Measurements from ENCODE around the gene GNG12.
"Not testable (repeated sequence)": the region's sequence is repeated elsewhere in the genome, so short reads cannot be mapped to it uniquely, and the experiment has no call there.

GNG12 gene

DNA sequence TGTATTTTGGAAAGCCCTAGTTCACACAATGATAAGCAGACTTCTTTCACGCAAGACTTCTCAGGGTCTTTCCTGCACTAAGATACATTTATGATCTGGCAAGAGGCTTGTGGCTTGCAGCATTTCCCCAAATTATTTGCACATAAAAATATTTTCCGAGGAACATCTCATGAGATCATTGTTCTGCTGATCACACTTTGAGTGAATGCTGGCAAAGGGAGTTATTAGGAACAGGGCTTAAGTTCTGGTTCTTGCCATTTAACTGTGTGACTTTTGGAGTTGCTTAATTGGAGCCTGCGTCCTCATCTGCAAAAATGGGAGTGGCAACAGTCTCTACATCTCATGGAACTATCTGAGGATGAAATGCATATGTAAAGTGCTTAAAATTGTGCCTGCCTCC lies 98.1 kb downstream of the GNG12 start:
- DNase-seq (ENCODE audit: low read depth in 2 of 3, low spot score in 2 of 3) = no peak

DNA sequence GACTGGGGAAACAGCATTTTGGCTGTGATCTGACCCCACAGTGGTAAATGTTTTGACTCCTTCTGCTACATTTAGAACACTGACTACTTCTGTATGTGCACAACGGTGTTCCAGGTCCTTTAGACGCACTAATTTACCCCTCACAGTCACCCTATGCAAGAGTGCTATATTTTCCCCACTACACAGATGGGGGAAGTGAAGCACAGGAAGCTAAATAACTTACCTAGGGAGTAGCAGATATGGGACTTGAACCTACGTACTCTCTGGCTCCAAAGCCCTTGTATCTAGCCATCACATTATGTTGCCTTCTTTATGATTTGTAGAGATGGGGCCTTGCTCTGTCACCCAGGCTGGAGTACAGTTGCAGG lies 99.0 kb downstream of the GNG12 start:
- no peak for DNase-seq (ENCODE audit: low read depth in 2 of 3, low spot score in 2 of 3)

DNA sequence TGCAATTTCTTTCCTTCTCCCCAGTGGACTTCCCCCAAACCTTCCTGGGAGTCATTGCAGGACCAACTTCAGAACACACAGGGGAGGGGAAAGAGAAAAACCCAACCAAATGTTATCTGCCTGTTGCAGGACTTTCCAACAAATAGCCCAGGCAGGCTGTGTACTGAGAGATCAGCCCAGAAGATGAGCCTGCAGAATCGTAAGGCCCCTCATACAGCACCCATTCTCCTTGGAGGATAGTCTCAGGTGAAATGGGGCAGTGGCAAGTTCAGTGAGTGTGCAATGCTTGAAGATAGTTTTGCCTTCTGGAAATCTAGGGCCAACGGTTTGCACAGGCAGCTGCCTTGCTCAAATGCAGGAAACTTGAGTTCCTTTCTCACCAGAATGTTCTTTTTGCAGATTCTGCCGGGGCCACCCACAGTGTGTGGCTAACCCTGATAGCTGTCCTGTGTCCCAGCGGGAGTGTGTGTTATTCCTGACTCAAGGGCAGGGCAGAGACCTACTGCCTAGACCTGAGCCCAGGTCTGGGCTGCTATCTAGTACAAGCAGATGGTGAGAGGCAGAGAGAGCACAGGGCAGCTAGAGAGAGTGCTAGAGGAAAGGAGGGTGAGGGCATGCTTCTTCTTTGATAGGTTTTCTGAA lies 99.5 kb downstream of the GNG12 start:
- no peak for DNase-seq (ENCODE audit: low read depth in 2 of 3, low spot score in 2 of 3)

DNA sequence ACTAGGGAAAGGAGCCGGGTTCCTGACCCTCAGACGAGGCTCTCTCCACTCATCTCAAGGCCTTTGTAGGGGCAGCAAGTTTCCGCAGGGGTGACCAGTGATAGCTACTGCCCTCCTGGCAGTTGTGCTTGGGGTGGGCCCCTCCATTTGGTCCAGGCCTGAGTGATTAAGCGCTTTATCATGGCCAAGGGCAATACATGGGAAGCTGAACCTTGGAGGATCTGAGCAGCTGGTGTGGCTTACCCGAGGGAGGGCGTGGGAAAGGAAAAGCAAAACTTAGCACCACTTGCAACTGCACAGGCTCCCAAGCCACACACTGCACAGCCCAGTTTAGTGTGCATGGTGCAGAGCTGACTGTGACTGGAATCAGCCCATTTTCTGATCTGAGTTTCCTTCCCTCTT lies 100.5 kb downstream of the GNG12 start:
- no peak for DNase-seq (ENCODE audit: low read depth in 2 of 3, low spot score in 2 of 3)

DNA sequence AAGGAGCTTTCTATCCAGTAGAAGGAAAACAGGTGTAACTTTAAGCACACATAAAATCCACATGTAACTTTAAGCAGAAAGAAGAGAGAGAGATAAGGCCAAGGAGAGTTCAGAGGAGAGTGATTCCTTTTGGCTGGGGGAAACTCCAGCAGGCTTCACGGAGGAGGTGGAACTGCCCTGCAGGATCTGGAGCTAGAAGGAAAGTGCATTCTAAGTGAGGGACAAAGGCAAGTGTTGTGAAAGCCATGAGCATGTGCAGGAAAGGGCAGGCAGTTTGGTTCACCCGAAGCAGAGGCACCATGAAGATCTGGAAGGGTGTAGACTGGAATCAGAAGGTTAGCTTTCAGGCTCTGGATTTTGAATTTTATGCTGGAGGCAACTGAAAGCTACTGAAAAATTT lies 101.9 kb downstream of the GNG12 start:
- no peak for DNase-seq (ENCODE audit: low read depth in 2 of 3, low spot score in 2 of 3)

DNA sequence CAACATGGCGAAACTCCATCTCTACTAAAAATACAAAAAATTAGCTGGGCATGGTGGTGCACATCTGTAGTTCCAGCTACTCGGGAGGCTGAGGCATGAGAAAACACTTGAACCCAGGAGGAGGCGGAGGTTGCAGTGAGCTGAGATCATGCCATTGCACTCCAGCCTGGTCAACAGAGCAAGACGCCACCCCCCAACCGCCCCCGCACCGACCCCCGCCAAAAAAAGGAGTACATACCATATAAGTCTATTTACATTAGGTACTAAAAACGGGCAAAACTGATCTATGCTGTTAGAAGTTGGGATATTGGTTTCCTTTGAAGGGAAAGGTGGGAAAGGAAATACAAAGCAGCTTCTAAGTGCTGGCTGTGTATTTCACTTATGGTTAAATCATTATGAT lies 103.0 kb downstream of the GNG12 start:
- DNase-seq (ENCODE audit: low read depth in 2 of 3, low spot score in 2 of 3) = not testable (repeated sequence)

DNA sequence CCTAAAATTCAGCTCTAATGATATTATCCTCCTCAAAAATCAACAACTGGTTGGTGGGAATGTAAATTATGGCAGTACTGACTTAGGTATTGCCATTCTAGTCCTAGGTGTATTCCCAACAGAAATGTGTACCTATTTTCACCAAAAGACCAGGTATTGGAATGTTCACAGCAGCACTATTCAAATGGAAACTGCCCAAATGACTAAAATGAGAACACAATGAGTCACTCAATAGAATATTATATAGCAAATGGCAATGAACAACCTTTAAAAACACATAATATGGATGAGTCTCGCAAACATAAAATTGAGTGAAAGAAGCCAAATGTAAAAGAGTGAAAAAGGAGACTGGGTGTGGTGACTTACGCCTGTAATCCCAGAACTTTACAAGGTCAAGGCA lies 103.4 kb downstream of the GNG12 start:
- DNase-seq (ENCODE audit: low read depth in 2 of 3, low spot score in 2 of 3) = no peak

DNA sequence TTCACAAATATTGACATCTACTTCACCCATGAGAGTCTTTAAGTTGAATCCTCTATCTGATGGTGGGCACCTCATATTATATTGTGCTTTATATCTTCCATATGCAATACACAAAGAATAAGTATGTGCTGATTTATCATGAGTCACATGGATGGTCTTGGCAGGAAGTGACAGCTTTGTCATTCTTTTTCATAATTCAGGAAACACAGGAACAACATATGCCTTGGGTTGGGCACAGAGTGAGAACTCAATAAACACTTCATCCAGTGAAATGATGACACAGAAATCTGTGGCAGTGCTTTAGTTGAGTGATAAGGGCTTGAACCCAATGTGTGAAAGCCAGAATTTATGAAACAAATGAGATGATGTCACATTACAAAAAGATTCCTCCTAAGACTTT lies 107.0 kb downstream of the GNG12 start:
- DNase-seq (ENCODE audit: low read depth in 2 of 3, low spot score in 2 of 3) = no peak

DNA sequence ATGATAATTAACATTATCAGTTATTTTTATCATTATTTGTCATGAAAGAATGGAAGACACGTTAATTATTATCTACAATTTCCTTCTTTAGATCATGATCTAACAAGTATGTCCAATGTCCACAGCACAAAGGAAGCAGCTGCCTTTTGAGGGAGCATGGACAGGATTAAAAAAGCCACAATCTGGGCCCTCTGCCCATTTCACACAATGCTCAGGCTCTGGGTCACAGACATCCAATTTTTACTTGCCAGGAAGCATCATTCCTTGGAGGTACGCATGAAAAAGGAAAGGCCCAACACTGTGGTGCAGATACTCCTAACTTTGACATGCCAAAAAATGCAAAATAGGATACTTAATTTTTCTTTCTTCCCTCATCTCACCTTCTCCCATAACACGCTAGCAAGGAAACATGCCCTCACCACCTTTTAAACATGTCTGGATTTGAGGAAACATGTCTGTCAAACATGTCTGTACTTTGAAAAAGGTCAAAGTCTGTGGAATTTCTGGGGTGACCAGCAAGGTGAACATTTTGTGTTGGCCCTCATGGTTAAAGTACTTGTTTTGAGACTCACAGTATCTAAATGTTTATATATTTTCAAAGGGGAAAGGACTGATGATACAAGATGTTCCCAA lies 108.2 kb downstream of the GNG12 start:
- DNase-seq (ENCODE audit: low read depth in 2 of 3, low spot score in 2 of 3) = no peak

DNA sequence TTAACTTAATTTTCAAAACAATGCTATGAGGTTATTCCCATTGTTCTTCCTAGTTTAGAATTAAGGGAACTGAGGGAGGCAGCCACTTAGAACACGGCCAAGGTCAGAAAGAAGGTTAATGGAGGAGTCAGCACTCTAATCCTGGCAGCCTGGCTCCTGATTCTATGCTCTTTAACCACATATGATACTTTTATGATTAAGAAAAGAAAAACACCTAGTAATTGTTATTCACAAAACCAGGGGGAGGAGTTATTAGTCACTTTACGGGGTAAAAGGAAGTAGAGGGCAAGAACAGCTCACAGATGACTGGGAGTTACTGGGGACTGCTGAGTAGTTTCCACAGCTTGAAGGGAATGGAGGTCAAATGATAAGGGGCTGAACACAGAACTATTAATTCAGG lies 109.6 kb downstream of the GNG12 start:
- DNase-seq (ENCODE audit: low read depth in 2 of 3, low spot score in 2 of 3) = no peak

DNA sequence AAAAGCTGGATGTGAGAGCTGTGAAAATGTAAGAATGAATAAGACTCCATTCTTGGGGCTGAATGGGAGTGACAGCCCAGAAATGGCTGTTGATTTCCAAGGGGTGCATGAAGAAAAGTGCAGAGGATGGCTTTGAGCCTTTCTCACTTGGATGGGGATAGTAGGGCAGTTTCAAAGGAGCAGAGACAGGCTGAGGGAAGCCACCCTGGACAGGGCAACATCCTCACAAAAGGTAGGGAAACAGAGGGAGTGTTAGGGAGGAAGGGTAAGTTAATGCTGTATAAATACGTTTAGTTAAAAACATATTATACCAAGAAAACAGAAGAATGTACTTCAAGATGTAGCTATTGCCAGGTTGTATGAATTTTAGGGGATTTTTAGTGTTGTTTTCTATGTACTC lies 110.1 kb downstream of the GNG12 start:
- no peak for DNase-seq (ENCODE audit: low read depth in 2 of 3, low spot score in 2 of 3)

DNA sequence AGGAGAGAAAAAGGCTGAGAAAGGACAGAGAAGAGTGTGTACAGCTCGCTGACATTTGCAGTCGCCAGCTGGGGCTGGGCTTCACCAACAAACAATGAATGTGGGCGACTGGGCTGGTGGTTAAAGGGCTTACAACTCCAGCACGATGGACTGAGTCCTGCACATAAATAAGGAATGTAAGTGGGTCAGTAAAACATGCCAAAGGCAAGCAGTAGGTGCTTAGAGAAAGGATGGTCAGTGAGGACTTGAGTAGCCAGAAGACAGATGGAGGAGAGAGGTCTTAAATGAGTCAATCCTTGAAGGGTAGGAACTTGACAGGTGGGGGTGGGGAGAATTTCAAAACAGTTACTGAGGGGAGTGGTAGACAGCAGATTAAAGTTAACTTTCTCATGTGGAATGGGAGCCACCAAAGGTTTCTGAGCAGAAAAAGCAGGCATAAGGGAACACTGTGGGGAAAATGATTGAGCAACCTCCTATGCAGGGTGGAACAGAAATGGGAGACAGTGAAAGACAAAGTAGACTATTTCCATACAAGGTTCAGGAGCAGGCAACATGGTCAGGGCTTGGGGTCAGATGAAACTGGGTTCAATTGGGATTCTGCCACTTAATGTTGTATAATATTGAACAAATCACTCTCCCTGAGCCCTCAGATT lies 110.8 kb downstream of the GNG12 start:
- no peak for DNase-seq (ENCODE audit: low read depth in 2 of 3, low spot score in 2 of 3)

DNA sequence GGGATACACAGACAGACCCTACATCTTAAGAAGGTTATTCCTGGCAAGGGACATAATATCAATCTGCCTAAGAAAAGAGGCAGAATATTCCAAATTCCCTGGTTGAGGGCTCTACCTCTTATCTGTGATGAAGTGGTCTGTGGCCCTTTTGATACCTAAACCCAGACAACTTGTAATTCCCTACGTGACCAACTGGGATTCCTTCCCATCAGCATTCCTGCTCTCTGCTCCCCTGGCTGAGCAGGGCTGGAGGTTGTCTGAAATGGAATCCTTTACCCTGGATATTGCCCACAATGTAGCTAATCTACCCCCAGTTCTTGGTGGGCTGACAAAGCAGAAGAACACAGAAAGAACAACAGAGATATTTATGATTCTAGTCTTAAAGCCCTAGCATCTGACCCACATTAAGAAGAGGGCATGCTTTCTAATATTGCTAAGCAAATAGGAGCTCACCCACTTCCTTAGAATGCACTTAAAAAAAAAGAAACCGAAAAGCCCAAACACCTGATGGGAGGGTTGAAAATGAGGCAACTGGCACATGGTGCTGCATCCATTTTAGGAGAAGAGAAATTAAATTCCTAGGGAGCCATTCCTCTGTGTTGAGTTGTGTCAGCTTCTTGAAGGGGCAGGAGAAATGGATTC lies 111.5 kb downstream of the GNG12 start:
- DNase-seq (ENCODE audit: low read depth in 2 of 3, low spot score in 2 of 3) = no peak

DNA sequence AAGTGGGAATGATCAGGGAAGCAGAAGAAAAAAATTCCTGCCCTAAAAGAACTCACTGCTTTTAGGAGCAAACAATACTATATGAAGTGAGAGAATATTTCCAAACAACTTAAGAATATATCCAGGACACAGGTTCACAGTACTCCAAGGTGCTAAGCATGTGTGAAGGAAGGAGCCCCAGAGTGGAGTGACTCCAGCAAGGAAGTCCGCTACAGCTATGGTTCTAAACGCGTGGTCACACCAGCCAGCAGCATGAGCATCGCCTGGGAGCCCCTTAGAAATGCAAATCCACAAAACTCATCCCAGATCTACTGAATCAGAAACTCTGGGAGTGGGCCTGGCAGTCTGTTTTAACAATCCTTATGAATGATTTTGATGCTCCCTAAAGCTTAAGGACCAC lies 112.2 kb downstream of the GNG12 start:
- DNase-seq (ENCODE audit: low read depth in 2 of 3, low spot score in 2 of 3) = no peak

DNA sequence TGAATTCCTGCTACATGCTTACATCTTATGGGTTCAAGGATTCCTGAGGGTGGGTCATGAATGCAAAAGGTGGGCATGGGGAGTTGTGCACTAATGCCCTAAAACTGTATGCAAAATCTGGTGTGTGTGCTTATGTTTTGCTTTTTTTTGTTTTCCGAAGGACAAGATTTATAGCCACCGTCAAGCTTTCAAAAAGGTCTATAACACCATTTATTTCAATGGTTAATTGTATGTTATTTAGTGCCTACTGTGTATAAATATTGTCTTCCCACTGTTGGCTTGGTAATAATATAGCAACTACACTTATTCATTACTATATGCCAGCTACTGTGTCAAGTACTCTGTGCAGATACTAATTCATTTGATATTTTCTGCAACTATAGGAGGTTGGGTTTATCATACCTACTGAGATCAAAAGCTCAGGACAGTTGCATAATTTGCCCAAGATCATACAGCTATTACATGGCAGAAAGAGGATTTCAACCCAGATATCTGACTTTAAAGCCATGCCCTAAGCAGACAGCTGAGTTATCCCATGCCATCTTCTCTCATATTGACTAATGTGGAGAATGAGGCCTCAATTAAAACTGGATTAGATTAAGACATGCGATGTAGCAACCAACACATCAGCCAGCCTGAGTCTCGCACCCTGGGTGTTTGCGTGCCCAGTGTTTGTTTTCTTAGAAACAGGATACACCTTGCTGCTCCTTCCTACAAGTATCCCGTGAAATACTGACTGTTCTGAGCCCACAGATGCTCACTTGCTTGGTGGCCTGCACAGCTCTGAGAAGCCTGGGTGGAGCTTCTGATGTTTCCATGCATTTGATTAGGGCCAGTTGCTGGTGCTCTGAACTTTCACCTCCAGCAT lies 113.7 kb downstream of the GNG12 start:
- no peak for DNase-seq (ENCODE audit: low read depth in 2 of 3, low spot score in 2 of 3)

DNA sequence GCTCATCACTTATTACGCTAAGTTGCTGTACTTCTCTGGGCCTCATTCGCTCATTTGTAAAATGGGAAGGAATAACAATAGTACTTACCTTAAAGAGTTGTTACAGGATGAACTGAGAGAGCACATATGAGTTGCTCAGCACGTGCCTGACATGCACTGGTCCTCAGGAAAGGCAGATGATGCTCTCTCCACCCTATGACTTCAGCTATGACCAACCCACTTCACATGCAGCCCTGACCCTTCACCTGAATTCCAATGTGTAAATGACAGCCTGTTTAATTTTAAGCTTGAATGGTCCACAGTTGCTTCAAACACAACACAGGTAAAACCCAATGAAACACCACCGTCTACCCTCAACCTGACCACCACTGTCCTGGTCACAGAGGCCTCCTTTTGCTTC lies 115.4 kb downstream of the GNG12 start:
- DNase-seq (ENCODE audit: low read depth in 2 of 3, low spot score in 2 of 3) = no peak

DNA sequence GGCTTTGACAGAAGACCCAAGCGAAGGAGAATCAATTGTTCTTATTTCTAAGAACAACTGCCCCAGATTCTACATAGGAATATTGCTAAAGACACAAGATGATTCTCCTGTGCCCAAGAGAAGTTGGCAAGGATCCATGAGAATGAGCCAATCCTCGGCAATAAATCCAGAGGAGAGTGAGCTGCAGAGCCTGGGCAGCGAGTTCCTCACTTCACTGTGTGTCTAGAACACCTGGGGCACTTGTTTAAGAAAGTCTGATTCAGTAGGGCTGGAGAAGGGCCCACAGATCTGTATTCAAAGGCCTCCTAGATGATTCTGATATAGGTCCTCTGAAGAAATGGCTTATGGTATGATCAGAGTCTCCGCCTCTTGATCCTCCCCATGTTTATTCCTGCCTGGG lies 116.5 kb downstream of the GNG12 start:
- DNase-seq (ENCODE audit: low read depth in 2 of 3, low spot score in 2 of 3) = no peak

DNA sequence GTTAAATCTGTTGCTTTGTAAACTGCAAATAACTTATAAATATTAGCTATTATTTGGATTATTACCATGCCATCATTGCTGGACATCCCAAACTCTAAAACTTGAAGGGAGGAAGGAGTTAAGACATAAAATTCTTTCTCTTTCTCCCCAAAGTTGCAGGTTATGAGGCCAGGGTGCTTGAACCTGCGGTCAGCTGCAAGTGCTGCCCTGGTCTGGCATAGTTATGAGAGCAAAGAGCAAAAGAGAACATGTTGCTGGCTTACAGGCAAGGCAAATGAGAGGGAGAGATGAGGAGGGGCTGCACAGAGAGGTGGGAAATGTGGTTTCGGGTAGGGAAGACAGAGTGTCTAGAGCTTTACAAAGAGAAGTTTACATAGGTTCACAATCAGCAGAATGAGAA lies 117.4 kb downstream of the GNG12 start:
- DNase-seq (ENCODE audit: low read depth in 2 of 3, low spot score in 2 of 3) = no peak

DNA sequence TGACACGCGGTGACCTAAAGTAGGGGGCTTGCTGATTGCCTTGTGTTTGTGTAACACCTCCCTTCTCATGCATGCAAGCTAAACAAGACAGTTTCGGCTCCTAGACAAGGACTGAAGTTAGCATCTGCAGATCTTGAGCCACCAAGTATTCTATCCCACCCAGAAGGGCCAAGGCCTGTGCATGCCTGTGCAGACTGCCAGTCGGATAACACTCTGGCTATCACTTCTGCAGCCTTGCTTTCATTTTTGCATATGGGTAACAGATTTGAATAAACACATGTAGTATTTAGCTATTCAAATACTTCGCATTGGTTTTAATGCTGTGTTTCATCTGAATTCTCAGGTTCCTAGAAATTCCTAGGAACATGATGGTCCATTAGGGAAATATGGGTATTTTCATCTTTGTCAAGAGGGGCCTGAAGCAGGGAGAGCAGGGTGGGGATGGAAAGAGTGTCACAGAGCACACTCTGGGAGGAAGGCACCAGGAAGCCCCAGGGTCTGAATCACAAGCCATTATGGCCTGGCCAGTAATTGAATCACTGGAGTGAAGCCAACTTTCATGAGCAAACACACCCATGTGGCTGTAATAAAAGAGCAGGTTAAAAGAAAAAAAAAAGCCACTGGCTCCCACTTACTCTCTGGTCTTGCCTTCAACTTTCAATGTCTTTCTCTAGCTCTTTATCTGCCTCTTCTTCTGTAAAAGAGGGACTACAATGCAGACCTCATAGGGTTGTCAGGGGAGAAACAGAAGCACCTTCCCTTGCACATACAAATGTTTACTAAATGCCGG lies 120.0 kb downstream of the GNG12 start:
- DNase-seq (ENCODE audit: low read depth in 2 of 3, low spot score in 2 of 3) = no peak

DNA sequence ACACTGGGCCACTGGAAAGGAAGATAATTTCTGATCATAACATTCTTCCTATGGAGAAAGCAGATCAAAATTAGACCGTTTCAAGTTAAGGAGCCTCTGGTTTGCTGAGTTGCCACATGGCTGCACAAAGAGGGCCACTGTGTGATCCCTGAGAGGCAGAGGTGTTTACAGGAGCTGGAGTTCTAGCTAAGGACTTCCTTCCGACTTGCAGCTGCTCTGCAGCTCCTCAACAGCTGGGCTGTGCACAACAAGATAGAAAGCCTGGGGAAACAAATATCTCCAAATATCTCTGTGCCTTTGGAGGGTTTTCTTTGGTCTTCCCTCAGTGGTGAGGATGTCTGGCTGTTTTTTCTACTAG lies 121.4 kb downstream of the GNG12 start:
- DNase-seq (ENCODE audit: low read depth in 2 of 3, low spot score in 2 of 3) = no peak
